HG03159 (cell line): ENCODE results near the gene EDC4.
"Not testable (repeated sequence)": the region's sequence is repeated elsewhere in the genome, so short reads cannot be mapped to it uniquely, and the experiment has no call there.

Experiments
- ATAC-seq: cut with Tn5 transposase; IDR thresholded peaks from one replicate; pipeline ENCODE4 v1.9.1; 2021; ENCODE audit warnings: mild to moderate bottlenecking, moderate library complexity; ENCODE audit not compliant: unreplicated experiment

EDC4 gene

DNA sequence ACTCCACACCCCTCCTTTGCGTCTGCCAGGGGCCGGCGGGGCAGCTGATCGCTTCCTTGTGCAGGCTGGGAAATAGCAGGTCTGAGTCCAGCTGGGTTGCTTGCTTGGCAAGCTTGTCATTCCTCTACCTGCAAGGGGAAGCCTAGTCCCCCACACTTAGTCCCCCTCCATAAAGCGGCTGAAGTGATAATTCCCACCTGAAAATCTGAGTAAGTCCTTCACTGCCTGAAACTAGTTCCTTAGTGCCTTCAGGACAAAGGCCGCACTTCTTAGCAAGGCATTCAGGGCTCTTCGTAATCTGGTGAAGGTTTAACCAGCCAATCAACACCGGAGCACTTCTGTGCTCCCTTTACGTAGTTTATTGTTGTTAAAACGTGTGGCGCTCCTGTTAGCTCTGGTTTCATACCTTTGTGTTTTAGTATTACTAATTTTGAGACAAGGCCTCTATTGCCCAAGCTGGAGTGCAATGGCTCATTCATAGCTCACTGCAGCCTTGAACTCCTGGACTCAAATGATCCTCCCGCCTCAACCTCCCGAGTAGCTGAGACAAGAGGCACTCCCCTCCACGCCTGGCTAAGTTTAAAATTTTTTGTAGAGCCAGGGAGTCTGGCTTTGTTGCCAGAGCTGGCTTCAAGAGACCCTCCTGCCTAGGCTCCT, 21.0 kb downstream of the EDC4 start:
- no peak for ATAC-seq

GRCh38 chr16:67897231-67897630, 24.4 kb downstream of the EDC4 start:
- ATAC-seq, result no peak

- ATAC-seq, result no peak
Measured at GRCh38 chr16:67901734-67902133, 28.9 kb downstream of the EDC4 start.

- no peak for ATAC-seq
Measured at GRCh38 chr16:67902831-67903230, 30.0 kb downstream of the EDC4 start.

GRCh38 chr16:67907397-67908180, 34.7 kb downstream of the EDC4 start:
- no peak for ATAC-seq

- ATAC-seq, result no peak
Measured at GRCh38 chr16:67909056-67909742, 36.3 kb downstream of the EDC4 start.

DNA sequence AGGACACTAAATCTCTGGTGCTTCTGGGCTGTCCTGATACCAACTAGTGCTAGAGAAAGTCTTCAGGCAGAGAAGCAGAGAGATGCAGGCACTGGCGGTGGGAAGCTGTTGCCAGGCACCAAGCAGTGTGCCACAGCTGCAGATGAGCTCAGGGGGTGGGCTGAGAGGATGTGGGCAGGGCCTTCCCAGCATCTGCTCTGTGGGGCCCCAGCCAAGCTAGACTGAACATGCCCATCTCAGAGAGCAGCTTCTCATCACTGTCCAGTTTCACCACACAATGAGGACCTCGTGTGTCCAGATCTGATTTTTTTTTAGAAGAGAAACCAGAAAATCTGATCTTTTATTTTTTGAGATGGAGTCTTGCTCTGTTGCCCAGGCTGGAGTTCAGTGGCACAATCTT, 37.3 kb downstream of the EDC4 start:
- no peak for ATAC-seq

GRCh38 chr16:67914758-67915495, 42.1 kb downstream of the EDC4 start:
- no peak for ATAC-seq

- ATAC-seq, result not testable (repeated sequence)
Measured at GRCh38 chr16:67915496-67915769, 42.6 kb downstream of the EDC4 start.

- no peak for ATAC-seq
Measured at GRCh38 chr16:67915831-67916723, 43.2 kb downstream of the EDC4 start.

GRCh38 chr16:67917140-67917851, 44.4 kb downstream of the EDC4 start:
- ATAC-seq, result no peak

DNA sequence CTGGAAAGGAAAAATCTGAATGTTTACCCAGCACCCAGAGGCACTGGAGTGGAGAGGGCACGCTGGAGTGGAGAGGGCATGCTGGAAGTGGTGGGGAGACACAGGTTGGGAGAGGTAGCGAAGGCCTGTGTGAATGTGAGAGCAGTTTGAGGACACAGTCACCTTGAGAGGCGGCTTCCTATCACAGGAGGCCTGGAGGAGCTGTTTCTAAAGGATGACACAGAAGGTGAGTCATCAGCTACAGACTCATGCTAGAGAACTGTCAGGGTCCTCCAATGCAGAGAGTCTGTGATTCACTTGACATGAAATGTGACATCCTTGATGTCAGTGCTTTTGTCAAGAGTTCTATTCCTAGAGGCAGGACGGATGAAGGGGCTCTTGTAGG, 45.0 kb downstream of the EDC4 start:
- no peak for ATAC-seq

DNA sequence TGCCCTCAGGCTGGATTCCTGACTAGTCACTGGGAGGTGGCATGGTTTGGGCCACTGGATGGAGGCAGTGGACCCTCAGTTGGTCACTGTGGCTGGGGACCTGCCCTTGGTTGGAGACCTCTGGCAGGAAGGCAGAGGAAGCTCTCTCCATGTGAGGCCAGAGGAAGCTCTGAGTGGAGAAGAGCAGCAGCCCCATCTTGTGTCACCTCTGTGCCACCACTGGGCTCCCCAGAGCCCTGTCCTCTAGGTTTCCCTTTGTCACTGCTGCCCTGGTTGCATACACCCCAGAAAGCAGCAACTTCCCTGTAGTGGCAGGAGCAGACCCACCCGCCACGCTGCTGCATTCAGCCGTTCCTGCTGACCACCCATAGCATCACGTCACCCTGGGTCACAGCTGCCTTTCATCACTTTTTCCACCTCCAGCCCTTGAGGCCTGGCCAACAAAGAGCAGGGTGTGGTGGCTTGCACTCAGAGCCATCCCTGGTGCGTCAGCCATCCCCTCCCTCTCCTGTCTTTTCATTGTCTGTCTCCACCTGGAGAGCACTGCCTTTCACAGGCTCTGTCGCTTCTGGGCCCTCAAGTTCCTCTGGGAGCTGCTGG, 46.9 kb downstream of the EDC4 start:
- no peak for ATAC-seq

- ATAC-seq, result no peak
Measured at GRCh38 chr16:67922221-67922620, 49.4 kb downstream of the EDC4 start.

DNA sequence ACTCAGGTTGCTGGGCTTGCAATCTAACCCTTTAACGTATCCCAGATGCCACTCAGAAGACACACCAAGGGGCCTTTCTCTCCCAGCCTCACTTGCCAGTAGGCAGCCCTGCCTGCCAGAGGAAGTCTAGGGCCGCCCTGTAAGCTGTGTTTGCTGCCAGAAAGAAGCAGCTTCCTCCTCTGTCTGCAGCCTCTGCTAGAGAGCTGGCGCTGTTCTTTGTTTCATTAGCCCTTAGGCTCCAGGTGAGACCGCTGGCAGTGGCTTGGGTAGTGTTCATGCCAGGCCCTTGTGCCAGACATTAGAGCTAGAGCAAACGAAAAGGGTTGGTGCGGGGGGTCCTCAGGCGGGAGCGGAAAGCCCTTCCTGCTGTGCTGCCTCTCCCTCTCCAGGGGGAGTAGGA, 49.9 kb downstream of the EDC4 start:
- no peak for ATAC-seq

DNA sequence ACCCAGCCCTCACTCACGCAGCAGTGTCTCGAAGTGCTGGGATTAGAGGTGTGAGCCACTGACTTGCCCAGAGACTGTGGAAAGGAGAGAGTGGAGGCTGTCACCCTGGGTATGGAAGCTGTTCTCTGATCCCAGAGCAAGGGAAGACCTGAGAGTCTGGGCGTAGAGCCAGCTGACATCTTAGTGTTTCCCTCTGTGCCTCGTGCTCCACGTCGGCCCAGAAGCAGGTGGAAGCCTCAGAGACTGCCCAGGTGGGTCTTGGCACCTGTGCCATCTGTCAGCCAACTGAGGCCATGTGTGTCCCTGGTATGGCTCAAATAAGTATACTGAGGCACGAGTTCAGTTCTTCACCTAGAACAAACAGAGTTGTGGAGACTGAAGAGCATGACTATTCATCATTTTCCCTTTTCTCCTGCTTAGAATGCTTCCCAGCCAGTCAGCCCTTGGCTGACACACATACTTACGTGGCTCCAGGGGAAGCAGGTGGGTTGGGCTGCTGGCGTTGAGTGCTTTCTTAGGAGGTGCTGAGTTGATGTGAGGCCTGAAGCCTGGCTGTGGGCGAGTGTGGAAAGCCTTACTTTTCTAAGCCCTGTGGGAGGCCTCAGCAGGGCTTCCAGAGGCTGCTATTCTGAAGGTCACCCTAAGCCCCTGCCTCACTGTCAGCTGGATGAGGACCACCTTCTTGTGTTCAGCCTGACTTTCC, 50.7 kb downstream of the EDC4 start:
- ATAC-seq, result no peak

DNA sequence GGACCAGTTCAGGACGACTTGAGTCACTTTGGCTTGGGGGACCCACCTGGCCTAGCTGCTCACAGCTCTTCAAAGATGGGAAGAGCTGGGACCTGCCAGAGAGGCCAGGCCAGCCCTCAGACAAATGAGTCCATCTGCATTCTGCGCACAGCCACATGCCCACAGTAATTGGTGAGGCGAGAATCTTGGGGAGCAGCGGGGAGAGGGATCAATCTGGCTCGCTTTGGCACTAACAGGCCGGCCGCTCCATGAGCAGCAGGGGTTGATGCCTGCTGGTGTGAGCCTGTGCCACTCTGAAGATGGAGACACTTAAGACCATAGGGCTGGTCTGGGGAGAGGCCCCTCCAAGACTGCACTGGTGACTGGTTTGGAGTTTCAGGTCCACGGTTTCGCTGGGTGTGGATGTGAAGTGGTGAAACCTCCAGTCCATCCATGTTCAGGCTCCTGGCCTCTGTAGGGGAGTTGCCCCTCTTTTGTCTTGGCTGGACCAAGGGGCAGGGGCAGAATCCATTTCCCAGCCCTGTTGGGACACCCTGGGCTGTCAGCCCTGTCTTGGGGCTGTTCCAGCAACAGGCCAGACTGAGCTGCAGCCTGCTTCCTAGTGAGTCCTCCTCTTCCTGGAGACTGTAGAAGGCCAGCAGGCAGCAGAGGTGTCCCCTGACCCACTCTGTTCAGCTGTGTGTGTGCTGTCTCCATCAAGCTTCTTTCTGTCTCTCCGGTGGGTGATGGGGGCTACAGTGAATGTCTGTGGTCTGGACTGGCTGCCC, 51.5 kb downstream of the EDC4 start:
- ATAC-seq, result no peak

DNA sequence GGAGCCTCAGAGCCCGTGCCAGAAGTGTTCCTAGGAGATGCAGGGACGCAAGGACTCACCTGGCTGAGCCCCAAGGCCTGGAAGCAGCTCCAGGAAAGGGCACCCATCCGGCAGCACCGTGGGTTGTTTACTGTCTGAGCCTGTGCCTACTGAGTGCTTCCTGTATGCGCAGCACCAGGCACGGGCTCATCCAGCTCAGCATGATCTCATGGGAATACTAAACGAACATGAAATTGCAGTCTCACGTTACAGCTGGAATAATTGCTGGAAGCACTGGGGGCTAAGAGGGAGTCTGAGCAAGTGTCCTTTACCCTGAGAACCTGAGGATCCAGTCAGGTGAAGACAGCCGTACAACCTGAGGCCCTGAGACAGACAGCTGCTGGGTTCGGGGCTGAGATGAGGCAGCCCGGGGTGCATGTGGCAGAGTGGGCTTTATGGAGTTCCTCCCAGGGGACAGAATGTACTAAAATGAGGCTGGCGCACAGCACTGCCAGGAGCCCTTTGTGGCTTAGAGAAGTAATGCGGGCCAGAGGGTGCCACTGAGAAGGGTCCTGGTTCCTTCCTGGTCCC, 53.4 kb downstream of the EDC4 start:
- no peak for ATAC-seq
